K562 (cell line): ENCODE data around the gene PCDHB14.

Experiments used
- BMI1 ChIP-seq: fragments of 150-350 bp; IDR thresholded peaks from 2 replicates; pipeline ENCODE4 v1.6.1; 2014; ENCODE audit warnings: low read length
- CBX2 ChIP-seq: fragments of 200-600 bp; sonication (generic); IDR thresholded peaks from one replicate; pipeline ENCODE4 v1.6.1; 2012; ENCODE audit warnings: mild to moderate bottlenecking, low read length, inconsistent platforms; ENCODE audit not compliant: insufficient read depth, poor library complexity, severe bottlenecking
- CREM ChIP-seq: IDR thresholded peaks from 2 replicates; pipeline ENCODE4 v1.6.1; 2014; ENCODE audit warnings: antibody characterized with exemption, low read depth
- EWSR1 ChIP-seq: fragments of 450-650 bp; IDR thresholded peaks from 2 replicates; pipeline ENCODE4 v1.6.1; 2018; ENCODE audit warnings: borderline replicate concordance, mild to moderate bottlenecking, low read depth, moderate library complexity; ENCODE audit not compliant: partially characterized antibody
- FOXK1 ChIP-seq: sonication (generic); formaldehyde crosslinking; IDR thresholded peaks from 2 replicates; pipeline ENCODE4 v1.8.0; 2022; ENCODE audit warnings: missing genetic modification reagents, mild to moderate bottlenecking, borderline replicate concordance

DNA sequence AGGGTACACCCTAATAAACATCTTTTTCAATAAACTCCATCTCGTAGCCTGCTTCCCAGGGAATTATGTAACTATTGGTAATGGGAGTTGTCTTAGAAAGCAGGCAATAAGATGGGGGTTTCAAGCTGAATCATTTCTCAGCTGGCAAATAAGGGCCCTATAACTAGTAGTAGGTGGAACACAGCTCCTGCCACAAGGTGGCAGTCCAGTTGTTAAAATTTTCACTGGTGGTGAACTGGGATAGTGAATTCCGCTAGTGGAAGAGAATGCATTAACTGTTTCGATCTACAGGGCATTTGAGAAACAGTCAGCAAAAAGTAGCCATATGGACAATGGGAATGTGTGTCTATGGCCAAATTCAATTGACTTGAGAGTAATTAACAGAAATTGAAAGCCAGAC lies 49.8 kb downstream of the PCDHB14 start:
- no peak for TF ChIP-seq EWSR1
- no peak for TF ChIP-seq FOXK1
- no peak for TF ChIP-seq CBX2
- TF ChIP-seq CREM = no peak
- TF ChIP-seq BMI1 = no peak
